Stimulated activated naive CD4-positive, alpha-beta T cell (primary cell): ENCODE measurements around the gene IMMT.
"Not testable (repeated sequence)": the region's sequence is repeated elsewhere in the genome, so short reads cannot be mapped to it uniquely, and the experiment has no call there.

ENCODE experiments used
- DNase-seq, 6 experiments: peaks; one replicate each; lab custom pipeline; 2025; lab: John Stamatoyannopoulos, UW

Gene IMMT

DNA sequence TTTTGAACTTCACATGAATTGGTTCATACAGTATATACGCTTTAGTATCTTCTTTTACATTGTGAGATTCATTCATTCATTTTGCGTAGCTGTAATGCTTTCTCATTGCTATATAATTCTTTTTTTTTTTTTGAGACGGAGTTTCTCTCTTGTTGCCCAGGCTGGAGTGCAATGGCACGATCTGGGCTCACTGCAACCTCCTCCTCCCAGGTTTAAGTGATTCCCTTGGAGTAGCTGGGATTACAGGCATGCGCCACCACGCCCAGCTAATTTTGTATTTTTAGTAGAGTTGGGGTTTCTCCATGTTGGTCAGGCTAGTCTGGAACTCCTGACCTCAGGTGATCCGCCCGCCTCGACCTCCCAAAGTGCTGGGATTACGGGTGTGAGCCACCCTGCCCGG, 5.3 kb upstream of the IMMT start:
- DNase-seq: not testable (repeated sequence)

DNA sequence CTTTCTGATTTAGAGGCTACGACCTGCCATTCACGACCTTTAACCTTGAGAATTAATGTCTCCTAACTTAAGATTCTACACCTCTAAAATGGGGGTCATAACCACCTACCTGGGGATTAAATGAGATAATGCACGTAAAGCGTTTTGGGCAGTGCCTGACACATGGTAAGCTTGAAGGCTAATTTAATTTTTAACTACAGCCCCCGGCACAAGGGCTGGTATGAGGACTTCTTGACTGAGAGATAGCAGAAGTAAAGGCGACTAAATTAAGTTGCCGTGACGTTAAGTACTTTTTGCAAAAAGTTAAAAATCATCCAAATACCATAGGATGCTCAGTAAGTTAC, 4.5 kb upstream of the IMMT start:
- DNase-seq: no peak

DNA sequence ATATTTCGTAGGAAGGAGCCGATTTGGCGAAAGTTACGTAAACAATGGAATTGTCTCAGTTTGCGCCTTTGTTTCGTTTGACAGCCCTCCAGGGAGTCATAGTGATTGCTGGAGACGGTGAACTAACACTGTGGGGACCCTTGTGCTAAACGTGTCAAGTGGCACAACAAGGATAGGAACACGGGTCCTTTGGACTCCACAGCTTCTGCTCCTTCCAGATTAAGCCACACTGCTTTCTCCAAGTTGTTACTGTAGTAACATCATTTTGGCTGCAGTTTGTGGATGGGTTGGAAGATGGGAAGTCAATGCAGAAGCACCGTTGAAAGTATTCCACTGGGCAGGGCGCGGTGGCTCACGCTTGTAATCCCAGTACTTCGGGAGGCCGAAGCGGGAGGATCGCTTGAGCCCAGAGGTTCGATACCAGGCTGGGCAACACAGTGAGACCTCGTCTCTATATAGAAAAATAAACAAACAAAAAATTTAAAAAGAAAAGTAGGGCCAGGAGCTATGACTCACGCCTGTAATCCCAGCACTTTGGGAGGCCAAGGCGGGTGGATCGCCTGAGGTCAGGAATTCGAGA, 636 bp upstream of the IMMT start:
- DNase-seq: peak in 1 of 6 experiments; percentile 27

DNA sequence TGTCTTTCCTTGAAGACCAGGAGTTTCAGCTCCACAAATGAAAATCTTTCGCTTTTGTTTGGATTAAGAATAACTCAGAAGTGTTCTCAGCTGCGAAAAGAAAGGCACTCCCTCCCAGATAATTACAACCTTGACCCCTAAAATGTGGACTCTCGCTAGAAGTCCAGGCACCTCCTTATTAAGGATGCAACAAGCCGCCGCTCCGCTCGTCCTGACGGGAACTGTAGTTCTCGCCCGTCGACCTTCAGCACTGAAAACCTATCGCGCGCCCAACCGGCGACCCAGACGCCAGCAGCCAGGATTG, 559 bp downstream of the IMMT start:
- no peak for DNase-seq

DNA sequence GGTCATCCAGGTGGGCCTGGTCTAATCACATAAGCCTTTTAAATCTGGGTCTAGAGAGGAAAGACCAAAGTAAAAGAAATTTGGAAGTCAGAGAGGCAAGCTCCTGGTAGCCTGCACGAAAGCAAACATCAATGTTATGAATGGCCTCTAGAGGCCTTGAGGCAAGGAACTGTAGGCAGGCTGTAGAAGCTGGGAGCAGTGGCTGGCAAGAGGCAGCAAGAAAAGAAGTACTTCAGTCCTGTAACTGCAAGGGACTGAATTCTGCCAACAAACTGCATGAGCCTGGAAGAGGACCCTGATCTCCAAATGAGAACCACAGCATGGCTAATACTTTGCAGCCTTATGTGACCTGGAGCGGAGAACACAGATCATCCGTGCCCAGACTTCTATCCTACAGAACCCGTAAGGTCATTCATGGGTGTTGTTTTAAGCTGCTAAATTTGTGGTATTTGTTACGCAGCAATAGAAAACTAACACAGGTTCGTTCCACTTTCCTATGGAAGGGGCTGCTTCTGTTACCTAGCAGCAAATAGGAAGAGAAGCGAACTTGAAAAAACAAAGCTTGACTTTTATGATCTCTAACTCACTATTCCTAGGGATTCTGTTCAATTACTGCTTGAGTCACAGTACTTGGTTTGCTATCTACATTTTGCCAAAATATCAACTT, 1.2 kb downstream of the IMMT start:
- no peak for DNase-seq

DNA sequence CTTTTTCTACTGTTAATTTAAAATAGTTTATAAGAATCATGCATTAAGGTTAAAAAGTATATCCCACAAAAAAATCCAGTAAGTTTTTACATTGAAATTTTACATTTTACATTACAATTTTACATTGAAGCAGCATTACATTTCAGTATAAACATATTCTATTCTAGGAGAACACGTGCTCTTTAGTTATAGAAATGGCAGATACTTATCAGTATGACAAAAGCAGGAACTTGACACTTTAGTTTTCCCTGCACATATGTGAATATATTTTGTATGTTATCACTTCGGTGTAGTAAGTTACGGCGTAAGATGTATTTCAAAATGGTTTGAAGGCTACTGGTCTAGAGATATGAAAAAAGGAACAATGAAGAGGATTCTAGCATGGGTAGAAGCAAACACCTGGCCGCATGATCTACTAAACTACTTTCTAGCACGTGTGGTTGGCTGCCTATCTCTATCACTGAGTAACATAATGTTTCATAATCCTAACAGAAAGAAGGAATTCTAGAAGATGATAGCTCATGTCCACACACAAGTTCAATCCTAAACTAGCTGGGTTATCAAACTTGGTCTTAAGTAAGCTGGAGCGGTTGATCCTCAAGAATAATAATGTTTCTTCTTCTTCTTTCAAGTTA, 5.4 kb downstream of the IMMT start:
- no peak for DNase-seq

DNA sequence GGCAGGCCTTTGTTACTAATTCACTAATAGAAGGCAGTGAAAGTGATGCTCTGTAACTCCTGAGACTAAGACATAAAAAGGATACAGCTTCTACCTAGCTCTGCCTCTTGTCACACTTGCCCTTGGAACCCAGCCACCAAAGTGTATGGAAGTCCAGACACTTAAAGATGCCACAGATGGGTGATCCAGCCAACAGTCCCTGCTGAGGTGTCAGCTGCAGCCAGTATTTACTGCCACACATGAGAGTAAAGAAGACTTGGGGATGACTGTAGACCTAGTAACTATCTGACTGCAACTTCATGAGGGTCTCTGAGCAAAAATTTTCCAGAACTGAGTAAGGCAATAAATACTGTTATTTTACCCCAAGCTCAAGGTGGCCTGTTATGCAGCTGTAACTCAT, 8.8 kb downstream of the IMMT start:
- DNase-seq: no peak

DNA sequence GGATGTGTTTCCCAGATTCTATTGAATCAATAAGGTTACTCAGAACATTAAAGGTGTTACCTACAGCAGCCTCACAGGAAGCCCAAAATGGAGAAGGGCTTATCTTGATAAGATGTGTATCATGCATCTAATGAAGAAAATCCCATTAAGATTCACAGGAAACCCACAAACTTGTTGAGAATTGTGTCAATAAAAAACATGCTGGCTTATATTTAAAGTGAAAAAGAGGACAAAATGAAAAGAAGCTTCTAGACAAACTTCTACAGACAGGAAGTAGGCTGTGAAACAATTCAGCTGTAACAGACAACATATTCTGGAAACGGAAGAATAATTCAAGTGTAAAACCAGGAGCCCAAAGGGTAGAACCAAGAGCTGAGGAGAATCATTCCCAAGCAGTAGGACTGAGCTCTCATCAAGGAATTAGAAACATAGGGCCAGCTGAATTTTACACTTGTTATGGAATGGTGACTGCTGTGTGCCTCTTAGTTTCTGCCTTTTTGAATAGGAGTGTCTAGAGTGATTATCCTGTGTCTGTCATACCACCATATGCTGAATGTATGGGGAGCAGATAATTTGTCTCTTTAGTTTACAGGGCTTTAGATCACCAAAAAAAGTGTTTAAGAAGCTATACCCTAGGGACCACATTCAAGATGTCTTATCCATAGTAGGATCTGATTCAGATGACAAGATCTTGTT, 9.6 kb downstream of the IMMT start:
- peak in 3 of 6 experiments; percentile 36 to 57 (median 52) for DNase-seq

DNA sequence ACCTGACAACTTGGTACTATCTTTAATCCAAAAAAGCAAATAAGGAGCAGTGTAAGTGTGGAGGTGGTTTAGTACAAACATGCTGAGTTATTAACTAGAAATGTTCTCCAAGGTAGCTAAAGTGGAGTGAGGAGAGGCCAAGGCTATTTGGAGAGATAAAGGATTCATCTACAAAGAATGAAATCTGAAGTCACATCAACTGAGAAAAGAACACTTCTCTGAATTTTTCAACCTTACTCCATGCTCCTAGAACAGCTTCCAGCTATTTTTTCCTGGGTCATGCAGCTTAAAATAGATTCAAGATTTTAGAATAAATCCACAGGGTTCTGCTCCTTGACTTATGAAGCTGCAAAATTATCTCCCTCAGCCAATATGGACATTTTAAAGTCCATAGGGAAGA, 18.7 kb downstream of the IMMT start:
- DNase-seq: no peak

DNA sequence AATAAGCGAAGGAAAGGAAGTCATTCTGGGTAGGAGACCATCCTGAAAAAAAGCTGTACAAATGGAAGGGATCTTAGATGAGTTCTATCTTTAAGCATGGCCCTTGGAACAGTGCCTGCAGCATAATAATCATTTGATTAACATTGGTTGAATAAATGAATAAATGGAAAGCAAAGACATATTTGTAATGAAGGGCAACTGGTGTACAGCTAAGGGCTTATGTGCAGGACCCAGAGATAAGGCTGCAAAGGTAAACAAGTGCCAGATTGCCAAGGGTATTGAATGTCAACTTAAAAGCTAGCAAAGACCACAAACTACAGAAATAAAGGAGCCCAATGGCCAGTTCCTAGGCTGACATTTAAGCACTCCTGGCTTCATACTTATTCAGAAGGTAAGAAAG, 19.4 kb downstream of the IMMT start:
- no peak for DNase-seq

DNA sequence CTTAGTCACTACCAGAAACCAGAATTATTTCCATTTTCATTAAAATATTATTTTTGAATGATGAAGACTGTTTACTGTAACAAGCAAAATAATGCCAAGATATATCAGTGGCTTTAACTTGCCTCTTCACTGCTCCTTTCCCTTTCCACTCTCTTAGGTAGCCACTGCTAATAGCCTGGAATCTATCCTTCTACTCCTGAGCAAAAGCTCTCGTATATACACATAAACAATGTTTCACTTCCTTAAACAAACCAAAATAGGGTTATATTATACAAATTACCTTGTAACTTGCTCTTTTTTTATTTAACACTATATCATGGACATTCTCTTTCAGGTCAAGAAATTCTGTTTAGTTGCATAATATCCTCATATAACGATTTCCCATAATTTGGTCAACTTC, 20.8 kb downstream of the IMMT start:
- DNase-seq: no peak

DNA sequence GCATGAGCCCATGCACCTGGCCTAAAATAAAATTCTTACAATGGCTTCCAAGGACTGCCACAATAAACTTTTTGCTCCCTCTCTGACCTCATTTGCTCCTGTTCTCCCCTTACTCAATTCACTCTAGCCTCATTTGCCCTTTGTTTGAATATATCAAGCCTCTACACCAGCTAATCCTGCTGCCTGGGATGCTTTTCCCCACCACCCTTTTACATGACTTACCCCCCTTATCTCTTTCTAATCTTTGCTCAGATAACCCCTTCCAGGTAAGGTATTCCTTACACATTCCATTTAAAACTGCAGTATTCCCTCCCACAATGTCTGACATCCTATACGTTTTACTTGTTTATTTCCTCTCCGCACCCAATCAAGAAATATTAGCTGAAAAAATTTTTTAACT, 22.7 kb downstream of the IMMT start:
- no peak for DNase-seq

DNA sequence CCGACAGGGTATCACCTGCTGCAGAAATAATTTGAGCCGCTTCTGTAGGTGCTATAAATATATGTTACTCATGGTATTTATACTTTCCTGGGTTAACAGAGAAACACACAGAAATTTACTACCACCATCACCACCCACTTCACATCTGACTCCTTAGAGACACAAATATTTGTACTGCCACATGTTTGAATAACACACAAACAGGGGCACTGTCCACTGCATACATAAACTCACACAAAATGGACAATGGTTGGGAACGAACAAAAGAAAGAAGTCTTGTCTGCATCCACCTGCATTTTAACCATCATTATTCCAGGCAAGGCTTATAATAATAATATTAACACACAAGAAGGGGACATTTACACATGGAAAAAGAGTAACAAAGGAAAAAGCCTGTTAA, 24.0 kb downstream of the IMMT start:
- no peak for DNase-seq

DNA sequence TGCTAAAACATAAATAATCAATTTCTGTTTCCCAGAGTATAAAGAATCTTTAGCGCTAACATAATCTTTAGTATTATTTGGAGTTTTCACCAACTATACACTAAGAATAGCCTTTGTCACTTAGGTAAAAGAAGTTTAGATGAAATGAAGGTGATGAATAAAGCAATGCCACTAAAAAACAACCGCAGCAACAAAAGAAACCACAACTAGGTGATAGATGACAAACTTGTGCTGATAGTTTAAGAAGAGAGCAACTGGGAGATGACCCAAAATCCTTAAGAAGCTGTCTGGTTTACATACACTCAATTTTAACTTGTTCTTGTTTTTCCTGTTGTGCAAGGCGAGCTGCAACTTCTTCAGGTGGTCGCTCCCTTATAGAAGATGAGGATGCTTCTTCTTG, 24.8 kb downstream of the IMMT start:
- DNase-seq: no peak

DNA sequence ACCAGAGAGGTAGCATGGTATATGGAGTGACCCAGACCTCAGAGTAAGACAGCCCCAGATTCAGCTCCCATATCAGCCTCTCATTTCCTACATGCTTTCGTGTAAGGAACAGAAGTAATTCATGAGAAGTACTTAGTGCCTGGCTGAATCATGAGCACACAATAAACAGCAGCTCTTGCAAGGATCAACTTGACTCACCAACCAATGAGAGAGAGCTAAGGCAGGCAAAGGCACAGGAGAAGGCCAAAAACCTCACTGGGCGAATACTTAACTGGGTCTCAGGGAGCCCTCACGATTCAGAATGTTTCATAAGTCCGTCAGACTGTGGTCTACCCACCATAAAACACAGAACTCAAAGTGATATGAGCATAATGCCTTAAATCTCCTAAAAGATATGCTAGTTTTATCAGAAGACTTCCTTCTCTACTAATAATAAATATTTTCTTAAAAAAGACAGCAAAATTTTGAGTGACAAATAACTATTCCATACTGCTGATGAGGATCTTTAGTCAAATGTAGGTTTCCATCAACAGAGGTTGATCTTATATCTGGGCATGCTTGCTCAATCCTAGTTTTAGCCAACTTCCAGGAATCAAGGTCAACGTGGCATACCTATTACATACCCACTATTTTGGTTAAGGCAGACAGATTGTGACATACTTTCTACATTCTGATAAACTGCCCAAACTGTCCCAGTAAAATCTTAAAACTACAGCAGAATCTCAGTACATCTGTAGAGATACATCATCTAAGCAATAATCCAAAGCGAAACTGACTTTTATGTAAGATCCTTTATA, 34.9 kb downstream of the IMMT start:
- no peak for DNase-seq

DNA sequence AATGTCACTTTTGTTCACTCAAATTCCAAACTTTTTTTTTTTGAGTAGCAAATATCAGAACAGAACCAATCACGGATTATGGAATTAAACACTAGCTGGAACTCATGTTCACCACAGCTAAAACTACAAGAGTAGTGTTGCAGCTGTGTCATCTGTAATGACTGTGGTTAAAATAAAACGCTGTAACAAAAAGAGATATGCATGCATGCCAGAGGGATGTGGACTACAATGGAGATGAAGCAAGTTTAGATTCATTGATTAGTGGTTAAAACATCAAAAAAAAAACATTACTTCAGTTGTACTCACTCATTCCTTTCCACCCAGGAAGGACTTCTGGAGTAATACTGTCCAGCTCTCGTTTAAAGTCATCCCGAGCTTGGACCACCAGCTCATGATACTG, 37.0 kb downstream of the IMMT start:
- no peak for DNase-seq

DNA sequence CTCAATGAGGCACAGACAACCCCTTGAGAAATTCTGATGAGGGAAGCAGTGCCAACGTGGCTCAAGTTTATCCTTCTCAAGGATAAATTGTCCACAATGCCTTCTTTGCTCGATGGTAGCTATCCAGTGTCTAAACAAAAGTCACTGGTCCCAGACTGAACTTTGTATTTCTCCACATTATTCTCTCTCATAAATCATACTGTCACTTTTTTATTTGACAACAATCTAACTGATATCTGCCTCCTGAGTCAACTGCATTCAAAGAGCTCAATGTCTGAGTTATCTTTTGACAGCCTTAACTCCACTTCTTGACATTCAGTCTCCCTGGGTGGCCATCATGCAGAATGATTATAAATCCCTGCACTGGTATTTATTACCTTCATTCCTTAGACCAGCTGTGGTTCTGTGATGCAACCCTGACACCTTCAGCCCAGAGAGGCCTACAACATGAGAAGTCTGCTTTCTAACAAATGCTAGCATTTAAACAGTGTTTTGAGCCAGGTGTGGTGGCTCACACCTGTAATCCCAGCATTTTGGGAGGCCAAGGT, 38.2 kb downstream of the IMMT start:
- DNase-seq: no peak

DNA sequence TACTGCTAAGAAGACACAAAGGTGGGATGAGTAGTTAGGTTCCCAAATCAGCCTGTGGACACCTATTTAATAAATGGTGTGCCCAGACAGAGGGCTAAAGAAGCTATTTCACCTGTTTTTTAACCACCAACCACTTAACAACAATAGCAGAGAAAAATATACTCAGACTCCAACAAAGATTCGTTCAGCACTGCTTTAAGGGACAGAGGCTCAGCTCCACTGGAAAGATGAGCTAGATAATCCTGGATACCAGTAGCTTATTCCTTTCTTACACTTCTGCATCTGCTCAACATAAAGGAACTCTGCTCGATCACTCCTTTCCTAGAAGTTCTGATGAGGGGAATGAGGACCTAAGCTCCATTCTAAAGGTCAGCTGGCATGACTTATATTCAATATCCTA, 44.8 kb downstream of the IMMT start:
- DNase-seq: no peak

DNA sequence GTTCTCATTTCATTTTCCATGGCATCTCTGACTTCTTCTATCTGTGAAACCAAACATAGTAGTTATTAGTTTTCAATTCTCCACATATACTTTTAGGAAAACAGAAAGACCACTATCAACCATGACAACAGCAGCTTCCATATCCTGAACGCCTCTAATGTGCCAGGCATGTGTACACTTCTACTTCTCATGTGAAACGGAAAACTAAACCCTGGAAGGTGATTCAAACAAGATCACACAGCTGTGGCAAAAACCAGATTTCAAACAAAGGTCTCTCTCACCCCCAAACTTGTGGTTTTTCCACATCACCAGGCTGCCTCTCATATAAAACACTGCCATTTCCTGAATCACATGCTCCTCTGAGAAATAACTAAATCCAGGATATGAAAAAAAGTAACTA, 47.5 kb downstream of the IMMT start:
- no peak for DNase-seq

DNA sequence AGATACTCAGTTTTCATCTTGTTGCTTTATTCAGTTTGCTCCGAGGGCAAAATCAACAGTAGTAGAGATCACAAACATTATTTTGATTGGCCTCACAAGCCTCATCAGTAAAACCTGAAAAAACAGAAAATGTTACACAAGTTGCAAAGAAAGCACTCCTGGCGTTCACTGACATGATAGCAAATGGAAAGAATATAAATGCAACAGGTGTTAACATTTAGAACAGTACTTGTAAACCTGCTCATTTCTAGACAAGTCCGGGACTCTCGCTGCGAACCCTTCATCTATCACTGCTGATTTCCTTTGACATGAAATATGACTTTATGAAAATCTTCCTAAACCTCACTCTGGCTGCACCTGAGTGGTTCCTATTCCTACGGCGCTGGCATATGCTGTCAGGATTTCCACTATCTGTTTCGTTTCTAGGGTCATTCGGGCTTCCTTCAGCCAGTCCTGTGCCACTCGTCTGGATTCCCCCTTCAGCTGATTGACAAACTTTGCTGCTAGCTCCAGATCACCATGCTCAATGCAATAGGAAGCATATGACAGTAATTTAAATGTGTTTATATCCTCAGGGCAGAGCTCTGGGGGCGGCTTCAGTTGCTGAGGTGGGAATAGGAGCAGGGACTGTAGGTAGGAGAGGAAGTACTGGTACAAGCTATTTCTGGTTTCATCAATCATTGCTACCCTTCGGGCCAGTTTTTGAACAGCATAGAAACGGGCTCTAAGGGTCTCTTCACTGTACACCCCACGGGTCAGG, 51.2 kb downstream of the IMMT start:
- DNase-seq: no peak

DNA sequence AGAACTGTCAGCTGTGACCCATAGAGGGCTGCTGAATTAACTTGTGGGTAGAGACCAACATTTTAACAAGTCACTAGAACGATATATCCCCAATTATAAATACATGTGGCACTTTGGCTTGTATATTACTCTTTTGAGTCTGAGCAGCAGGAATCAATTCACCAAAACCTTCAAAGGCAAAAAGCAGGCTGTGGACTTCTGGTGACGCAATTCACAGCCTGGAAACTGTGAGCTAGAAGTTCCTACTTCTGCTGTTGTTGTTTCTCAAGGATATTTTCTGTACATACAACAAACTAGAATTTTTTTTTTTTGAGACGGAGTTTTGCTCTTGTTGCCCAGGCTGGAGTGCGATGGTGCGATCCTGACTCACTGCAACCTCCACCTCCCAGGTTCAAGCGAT, 52.0 kb downstream of the IMMT start:
- DNase-seq: no peak
